Activated T-cell treated with anti-CD3 and anti-CD28 coated beads for 24 hours (primary cell): ENCODE measurements around the gene ZFYVE26.
"Not testable (repeated sequence)": the region's sequence is repeated elsewhere in the genome, so short reads cannot be mapped to it uniquely, and the experiment has no call there.

Source experiments
- DNase-seq: peaks from one replicate; pipeline ENCODE4 v3.0.0-alpha.2; 2020; ENCODE audit warnings: low read depth

ZFYVE26 gene

GRCh38 chr14:67816326-67817002 is at the start of gene ZFYVE26:
Gene ZFYVE26, minus strand, starts transcription at chr14:67816590. Its CDS starts 627 bp downstream, at chr14:67815963.
- DNase-seq: peak; percentile 86

- DNase-seq: no peak
These were observed 46.8 kb upstream of the ZFYVE26 start for GRCh38 chr14:67863223-67863622.

GRCh38 chr14:67859169-67859749 is 42.9 kb upstream of the ZFYVE26 start:
- DNase-seq: no peak

DNA sequence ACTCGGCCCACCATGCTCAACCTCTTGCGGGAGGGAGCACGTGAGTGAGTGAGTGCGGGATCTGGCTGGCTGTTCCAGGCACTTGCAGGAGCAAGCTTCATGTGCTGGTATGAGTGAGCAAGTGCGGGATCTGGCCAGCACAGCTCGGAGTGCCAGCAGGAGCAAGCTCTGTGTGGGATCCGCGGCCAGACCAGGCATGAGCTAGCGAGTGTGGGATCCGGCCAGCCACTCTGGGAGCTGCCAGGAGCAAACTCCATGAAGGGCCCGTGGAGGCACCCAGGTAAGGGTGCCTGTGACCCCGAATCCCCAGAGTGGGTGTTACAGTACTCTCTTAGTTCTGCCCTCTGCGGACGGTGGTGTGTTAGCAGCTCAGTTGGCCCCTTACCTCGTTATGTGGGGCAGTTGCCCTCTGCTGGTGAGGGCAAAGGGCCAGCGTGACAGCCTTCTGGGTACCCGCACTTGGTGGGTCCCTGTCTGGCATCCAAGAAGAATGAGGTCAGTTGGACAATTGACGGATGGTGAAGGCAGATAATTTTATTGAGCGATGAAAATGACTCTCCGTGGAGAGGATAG is 41.5 kb upstream of the ZFYVE26 start:
- no peak for DNase-seq

DNA sequence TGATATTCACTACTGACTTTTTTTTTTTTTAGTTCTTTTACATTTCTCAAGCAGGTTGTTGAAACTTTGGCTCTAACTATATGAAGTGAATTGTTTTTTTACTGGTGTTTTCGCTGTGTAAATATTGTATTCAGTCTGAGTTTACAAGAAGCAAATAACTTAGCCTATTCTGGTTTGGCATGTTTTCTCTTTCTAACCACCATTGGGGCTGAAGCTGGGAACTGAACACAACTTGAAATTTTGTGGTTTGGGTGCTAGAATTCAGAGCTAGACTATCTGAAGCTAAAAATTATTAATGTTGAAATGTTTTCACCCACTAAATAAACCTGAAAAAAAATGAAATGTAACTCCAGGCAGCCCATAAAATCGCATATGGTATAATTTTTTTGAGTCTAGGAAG is 40.4 kb upstream of the ZFYVE26 start:
- no peak for DNase-seq

- DNase-seq: no peak
These were observed 37.3 kb upstream of the ZFYVE26 start for GRCh38 chr14:67853715-67854114.

- DNase-seq: no peak
These were observed 36.7 kb upstream of the ZFYVE26 start for GRCh38 chr14:67852926-67853604.

- no peak for DNase-seq
These were observed 35.5 kb upstream of the ZFYVE26 start for GRCh38 chr14:67851785-67852410.

- no peak for DNase-seq
These were observed 33.9 kb upstream of the ZFYVE26 start for GRCh38 chr14:67850066-67850830.

GRCh38 chr14:67846029-67846610 is 29.7 kb upstream of the ZFYVE26 start:
- no peak for DNase-seq

DNA sequence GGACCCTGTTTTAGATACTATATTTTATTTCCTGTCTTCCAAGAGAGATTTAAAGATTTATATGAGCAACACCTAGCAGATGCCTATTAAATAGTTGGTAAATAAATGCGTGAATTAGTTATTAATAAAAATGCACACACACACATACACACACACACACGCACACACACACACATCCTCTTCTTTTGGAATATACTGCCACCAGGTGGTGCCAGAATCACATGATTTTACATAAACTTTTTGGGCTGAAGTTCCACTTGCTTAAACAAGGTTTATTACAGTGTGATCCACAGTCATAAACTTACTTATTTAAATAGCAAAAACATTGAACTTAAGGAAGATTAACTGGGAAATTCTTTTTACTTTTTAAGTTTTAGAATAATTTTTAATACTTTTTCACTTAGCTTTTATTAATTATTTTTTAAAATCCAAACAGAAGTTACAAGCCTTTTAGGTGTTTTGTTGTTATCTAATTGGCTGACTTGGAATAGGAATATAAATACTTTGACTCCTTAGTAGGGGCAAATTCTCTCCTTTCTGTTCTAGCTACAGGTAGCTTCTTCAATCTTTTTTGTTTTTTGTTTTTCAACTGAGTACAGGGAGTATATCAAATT is 20.7 kb upstream of the ZFYVE26 start:
- DNase-seq: peak; percentile 26

DNA sequence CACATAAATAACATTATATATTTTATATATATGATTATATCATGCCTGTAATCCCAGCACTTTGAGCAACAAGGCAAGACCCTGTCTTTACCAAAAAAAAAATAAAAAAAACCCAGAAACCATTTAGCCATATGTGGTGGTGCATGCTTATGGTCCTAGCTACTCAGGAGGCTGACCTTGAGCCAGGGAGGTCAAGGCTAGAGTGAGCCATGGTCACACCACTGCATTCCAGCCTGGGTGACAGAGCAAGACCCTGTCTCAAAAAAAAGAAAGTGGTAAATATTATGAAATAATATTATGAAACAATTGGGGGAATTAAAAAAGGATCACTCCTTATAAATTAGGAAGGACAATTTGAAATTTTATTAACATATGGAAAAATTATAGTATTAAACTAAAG is 19.2 kb upstream of the ZFYVE26 start:
- DNase-seq: no peak

DNA sequence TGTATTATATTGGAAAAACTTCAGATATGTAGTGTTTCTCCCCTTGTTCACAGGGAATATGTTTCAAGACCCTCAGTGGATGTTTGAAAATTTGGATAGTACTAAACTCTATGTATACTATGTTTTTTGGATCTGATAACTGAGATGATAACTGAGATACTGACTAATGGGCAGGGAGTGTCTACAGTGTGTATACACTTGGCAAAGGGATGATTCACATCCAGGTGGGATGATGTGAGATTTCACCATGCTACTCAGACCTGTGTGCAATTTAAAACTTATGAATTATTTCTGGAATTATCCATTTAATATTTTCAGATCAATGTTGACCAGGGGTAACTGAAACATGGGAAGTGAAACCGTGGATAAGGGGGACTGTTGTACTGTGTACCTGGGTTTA is 17.0 kb upstream of the ZFYVE26 start:
- DNase-seq: no peak

GRCh38 chr14:67831113-67831512 is 14.7 kb upstream of the ZFYVE26 start:
- DNase-seq: no peak

- DNase-seq: no peak
These were observed 4.7 kb upstream of the ZFYVE26 start for GRCh38 chr14:67821121-67821520.

GRCh38 chr14:67820428-67820971 is 4.1 kb upstream of the ZFYVE26 start:
- DNase-seq: no peak

DNA sequence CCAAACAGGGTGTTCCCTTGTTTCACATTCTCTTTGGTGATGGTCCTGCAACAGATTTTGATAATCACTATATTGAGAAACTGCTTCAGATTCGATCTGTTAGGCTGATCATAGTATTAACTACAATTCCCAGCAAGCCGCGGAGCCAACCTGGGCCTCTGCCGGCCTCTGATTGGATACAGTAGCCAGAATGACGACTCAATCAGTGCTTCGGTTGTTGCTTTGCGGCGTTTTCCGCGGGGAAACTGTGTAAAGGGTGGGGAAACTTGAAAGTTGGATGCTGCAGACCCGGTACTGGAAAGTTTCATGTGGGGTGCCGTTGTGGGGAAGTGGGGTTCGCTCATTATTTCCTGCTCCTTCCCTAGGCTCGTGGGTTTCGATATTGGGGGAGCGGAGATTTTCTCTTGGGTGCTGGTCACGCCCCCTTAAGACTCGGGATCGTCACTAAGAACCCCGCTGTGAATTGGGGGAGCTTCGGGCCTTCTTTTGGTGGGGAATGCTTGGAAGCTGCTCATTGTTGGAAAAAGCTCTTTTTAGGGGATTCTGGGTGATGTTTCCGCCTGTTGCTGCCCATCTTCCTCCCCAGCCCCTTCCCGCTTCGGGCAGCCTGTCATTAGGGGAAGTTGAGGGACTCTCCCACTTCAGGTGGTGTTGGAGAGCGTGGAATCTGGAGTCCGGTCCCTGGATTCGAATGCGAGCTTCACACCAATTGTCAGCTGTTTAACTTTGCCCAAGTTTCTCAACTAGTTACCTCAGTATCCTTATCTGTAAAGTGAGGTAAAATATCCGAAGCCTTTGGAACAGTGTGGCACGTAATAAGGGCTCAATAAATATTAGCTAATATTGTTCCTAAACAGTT is 3.4 kb upstream of the ZFYVE26 start, which contains the start of gene RAD51B:
Gene RAD51B (plus strand): TSS at position 217 of the 859 bp plus-strand sequence.
- DNase-seq: peak; percentile 82

DNA sequence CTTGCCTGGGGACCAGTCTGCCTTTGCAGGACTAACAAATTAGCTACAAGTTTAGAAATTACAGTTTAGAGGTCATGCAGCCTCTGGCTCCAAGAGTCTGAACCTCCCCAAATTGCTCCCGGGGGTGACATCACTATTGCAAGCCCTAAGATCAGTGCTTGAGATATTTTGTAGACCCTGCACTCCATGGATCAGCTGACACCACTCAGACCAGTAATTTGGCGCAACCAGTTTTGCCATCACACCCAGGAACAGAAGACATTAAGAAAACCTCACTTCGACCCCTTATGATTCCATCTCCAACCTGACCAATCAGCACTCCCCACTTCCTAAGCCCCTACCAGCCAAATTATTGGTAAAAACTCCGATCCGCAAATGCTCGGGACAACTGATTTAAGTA is 2.1 kb upstream of the ZFYVE26 start:
- not testable (repeated sequence) for DNase-seq

- no peak for DNase-seq
These were observed 1.5 kb upstream of the ZFYVE26 start for GRCh38 chr14:67817750-67818438.
